MM.1S (cell line): ENCODE measurements around the gene RFK.

Experiments
- DNase-seq: peaks from one replicate; pipeline ENCODE4 v3.0.0-alpha.2; 2015
- H2AFZ ChIP-seq: fragments of 300-600 bp; sonication (generic); 2 replicates; pipeline ENCODE4 v1.6.0; 2016; ENCODE audit warnings: antibody characterized with exemption, low read length
- H3F3A ChIP-seq: fragments of 300-600 bp; sonication (generic); 2 replicates; pipeline ENCODE4 v1.6.1; 2016; ENCODE audit warnings: mild to moderate bottlenecking, antibody characterized with exemption, low read length, moderate library complexity, mixed read lengths; ENCODE audit not compliant: insufficient read depth
- H3K27ac ChIP-seq: fragments of 300-600 bp; sonication (generic); 2 replicates; pipeline ENCODE4 v1.5.1; 2016; ENCODE audit warnings: mild to moderate bottlenecking, low read length
- H3K27me3 ChIP-seq: fragments of 300-600 bp; sonication (generic); replicated peaks from 2 replicates; pipeline ENCODE4 v1.6.0; 2016; ENCODE audit warnings: low read length; ENCODE audit not compliant: insufficient read depth
- H3K36me3 ChIP-seq: fragments of 300-600 bp; sonication (generic); replicated peaks from 2 replicates; pipeline ENCODE4 v1.6.1; 2016; ENCODE audit warnings: mild to moderate bottlenecking, low read length, mixed read lengths; ENCODE audit not compliant: insufficient read depth
- H3K4me1 ChIP-seq: fragments of 300-600 bp; sonication (generic); 2 replicates; pipeline ENCODE4 v1.6.1; 2016; ENCODE audit warnings: low read length, mixed read lengths
- H3K4me2 ChIP-seq: fragments of 300-600 bp; sonication (generic); 2 replicates; pipeline ENCODE4 v1.6.0; 2016; ENCODE audit warnings: low read depth, low read length
- H3K4me3 ChIP-seq: fragments of 300-600 bp; sonication (generic); 2 replicates; pipeline ENCODE4 v1.5.1; 2016; ENCODE audit warnings: low read length, mixed read lengths
- H3K79me2 ChIP-seq: fragments of 300-600 bp; sonication (generic); 2 replicates; pipeline ENCODE4 v1.6.1; 2016; ENCODE audit warnings: mixed run types, low read length, mixed read lengths
- H3K9ac ChIP-seq: fragments of 300-600 bp; sonication (generic); 2 replicates; pipeline ENCODE4 v1.6.1; 2016; ENCODE audit warnings: low read length, mixed read lengths
- H3K9me2 ChIP-seq: fragments of 300-600 bp; sonication (generic); replicated peaks from 2 replicates; pipeline ENCODE4 v1.6.1; 2016; ENCODE audit warnings: mild to moderate bottlenecking, low read length, mixed read lengths; ENCODE audit not compliant: insufficient read depth
- H3K9me3 ChIP-seq: fragments of 300-600 bp; sonication (generic); replicated peaks from 2 replicates; pipeline ENCODE4 v1.6.1; 2016; ENCODE audit warnings: mild to moderate bottlenecking, low read length, mixed read lengths; ENCODE audit not compliant: insufficient read depth
- H4K20me1 ChIP-seq: fragments of 300-600 bp; sonication (generic); 2 replicates; pipeline ENCODE4 v1.6.1; 2016; ENCODE audit warnings: mild to moderate bottlenecking, low read length, moderate library complexity, mixed read lengths; ENCODE audit not compliant: insufficient read depth
- CTCF ChIP-seq: fragments of 300-600 bp; sonication (generic); IDR thresholded peaks from 2 replicates; pipeline ENCODE4 v1.5.1; 2016; ENCODE audit warnings: antibody characterized with exemption, low read length, mixed read lengths
- EZH2 ChIP-seq: fragments of 300-600 bp; sonication (generic); optimal IDR thresholded peaks from 2 replicates; pipeline ENCODE3; 2017; ENCODE audit warnings: low read depth, mild to moderate bottlenecking, antibody characterized with exemption, low read length, mixed read lengths
- EZH2phosphoT487 ChIP-seq: fragments of 300-600 bp; sonication (generic); IDR thresholded peaks from 2 replicates; pipeline ENCODE4 v1.6.1; 2018; ENCODE audit warnings: antibody characterized with exemption, low read length

Gene RFK

GRCh38 chr9:76404401-76404800, 10.2 kb upstream of the RFK start:
- no peak overlapping the region for H2AFZ ChIP-seq
- no peak for DNase-seq
- H3K9ac ChIP-seq: no peak overlapping the region
- H3K27me3 ChIP-seq: no peaks in the 10 kb centered on the region
- H3K9me2 ChIP-seq: no peaks in the 10 kb centered on the region
- H3K4me3 ChIP-seq: no peak overlapping the region
- TF ChIP-seq EZH2phosphoT487: no peak
- TF ChIP-seq EZH2: no peak
- TF ChIP-seq CTCF: no peak
- peaks cover 4% of the 10 kb centered on the region; the same call in 1 of the 2 replicates for H3K4me1 ChIP-seq
- H3K9me3 ChIP-seq: no peaks in the 10 kb centered on the region
- no peaks in the 10 kb centered on the region for H4K20me1 ChIP-seq
- no peaks in the 10 kb centered on the region for H3K36me3 ChIP-seq
- no peak overlapping the region for H3K4me2 ChIP-seq
- no peaks in the 10 kb centered on the region for H3K79me2 ChIP-seq
- H3F3A ChIP-seq: no peaks in the 10 kb centered on the region
- no peak overlapping the region for H3K27ac ChIP-seq

- TF ChIP-seq EZH2: no peak
- peak; percentile 72 for TF ChIP-seq CTCF
- no peak for TF ChIP-seq EZH2phosphoT487
- Histone ChIP-seq H3K36me3 (no peaks in the 10 kb centered on the region), H3K79me2 (no peaks in the 10 kb centered on the region), H3F3A (no peaks in the 10 kb centered on the region), H3K27ac (peak overlapping the region; percentile 7; the same call in 1 of the 2 replicates), H3K4me2 (peak overlapping the region; percentile 70), H3K9me3 (no peaks in the 10 kb centered on the region), H4K20me1 (no peaks in the 10 kb centered on the region), H2AFZ (peak overlapping the region; percentile 68), H3K27me3 (no peaks in the 10 kb centered on the region), H3K9me2 (no peaks in the 10 kb centered on the region), H3K4me1 (peaks cover 4% of the 10 kb centered on the region; the same call in 1 of the 2 replicates), H3K4me3 (peak overlapping the region; percentile 30; the same call in 1 of the 2 replicates), H3K9ac (0 out of 2 replicates have a peak overlapping the region, but pooled peaks have one; percentile 6)
- peak; percentile 89 for DNase-seq
Measured at GRCh38 chr9:76403352-76403751, 9.1 kb upstream of the RFK start.

- no peaks in the 10 kb centered on the region for H3K27me3 ChIP-seq
- no peaks in the 10 kb centered on the region for H3F3A ChIP-seq
- peaks cover 4% of the 10 kb centered on the region; the same call in 1 of the 2 replicates for H3K4me1 ChIP-seq
- H3K27ac ChIP-seq: no peak overlapping the region
- no peak for DNase-seq
- H3K79me2 ChIP-seq: no peaks in the 10 kb centered on the region
- H3K9me2 ChIP-seq: no peaks in the 10 kb centered on the region
- no peak overlapping the region for H3K4me2 ChIP-seq
- no peak for TF ChIP-seq EZH2
- no peak for TF ChIP-seq CTCF
- TF ChIP-seq EZH2phosphoT487: no peak
- H2AFZ ChIP-seq: no peak overlapping the region
- no peaks in the 10 kb centered on the region for H3K36me3 ChIP-seq
- H3K9ac ChIP-seq: no peak overlapping the region
- no peaks in the 10 kb centered on the region for H3K9me3 ChIP-seq
- no peak overlapping the region for H3K4me3 ChIP-seq
- H4K20me1 ChIP-seq: no peaks in the 10 kb centered on the region
Measured at GRCh38 chr9:76401580-76402354, 7.5 kb upstream of the RFK start.
